GM19455 (cell line): Measurements from ENCODE around the gene KRT85.

ENCODE experiments used
- ATAC-seq: cut with Tn5 transposase; IDR thresholded peaks from one replicate; pipeline ENCODE4 v1.9.1; 2021; ENCODE audit not compliant: unreplicated experiment

Gene KRT85

GRCh38 chr12:52395761-52396434, 28.6 kb upstream of the KRT85 start:
- no peak for ATAC-seq

GRCh38 chr12:52394836-52395405, 27.6 kb upstream of the KRT85 start:
- ATAC-seq: no peak

DNA sequence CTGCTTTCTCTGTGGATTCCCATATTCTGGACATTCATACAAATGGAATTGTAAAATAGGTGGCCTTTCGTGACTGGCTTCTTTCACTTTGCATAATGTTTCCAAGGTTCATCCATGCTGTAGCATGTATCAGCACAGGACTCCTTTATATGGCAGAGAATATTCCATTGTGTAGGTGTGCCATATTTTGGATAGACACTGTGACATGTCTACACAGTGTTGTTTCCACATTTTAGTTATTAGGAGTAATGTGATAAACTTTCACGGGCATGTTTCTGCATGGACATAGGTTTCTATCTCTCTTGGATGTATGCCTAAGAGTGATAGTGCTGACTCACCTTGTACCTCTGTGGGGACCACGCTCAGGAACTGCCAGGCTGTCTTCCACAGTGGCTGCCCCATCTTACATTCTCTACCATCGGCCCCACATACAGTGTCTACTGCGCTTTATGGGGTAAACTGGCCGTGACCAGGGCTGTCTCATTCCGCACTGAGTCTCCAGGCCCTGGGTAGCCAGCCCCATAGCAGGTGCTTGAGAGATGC, 25.3 kb upstream of the KRT85 start:
- no peak for ATAC-seq

GRCh38 chr12:52391618-52392002, 24.3 kb upstream of the KRT85 start:
- ATAC-seq: no peak

DNA sequence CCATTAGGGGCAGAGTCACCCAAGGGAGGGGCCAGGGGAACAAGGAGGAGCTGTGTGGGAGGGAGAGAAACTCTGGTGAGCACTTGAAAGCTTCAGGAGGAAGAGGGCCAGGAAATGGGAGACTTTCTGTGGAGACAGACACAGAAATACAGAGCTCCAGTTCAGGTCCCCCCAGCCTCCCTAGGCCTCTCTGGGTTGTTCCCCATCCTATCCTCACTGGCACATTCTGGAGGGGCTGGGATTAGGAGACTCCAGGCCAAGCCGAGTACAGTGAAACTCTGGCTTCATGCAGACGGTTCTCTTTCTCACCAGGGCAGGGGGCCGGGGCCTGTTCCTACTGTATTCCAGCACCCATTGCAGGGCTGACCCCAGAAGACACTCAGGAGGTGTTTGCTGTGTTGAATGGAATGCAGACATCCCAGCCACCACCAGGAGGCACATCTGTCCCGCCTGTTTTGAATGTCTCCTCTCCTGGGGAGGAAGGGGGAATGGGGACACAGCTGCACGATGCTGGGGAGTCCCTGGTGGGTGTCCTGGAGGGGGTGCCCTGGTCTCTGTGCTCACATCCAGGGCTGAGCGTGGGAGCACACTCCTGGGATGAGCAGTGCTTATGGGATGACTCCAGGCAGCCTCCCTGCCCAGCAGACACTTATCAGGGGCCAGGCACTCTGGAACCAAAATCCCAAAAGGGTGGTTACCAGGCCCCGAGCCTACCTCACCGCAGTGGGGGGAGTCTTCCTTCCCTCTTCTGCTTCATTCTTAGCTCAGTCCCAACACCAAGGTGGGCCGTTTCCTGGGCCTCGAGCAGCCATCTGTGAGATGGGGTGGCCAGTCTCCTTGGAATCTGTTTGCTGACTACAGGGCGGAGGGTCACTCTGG, 23.7 kb upstream of the KRT85 start:
- no peak for ATAC-seq

- ATAC-seq: no peak
Measured at GRCh38 chr12:52389313-52390207, 22.3 kb upstream of the KRT85 start.

DNA sequence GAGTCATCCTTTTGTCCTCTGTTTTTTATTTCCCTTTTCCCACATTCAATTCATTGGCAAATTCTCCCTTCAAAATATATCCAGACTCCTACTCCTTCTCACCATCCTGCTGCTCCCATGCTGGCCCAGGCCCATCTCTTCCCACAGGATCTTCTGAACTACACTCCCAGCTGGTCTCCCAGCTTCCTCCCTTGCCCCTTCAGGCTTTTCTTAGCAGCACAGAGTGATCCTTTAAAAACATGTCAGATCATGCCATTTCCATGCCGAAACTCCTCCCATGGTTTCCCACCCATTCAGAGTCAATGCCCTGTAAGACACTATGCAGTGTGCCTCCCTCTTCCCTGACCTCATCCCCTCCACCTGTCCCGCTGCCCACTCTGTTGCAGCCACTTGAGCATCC, 20.6 kb upstream of the KRT85 start:
- ATAC-seq: no peak

DNA sequence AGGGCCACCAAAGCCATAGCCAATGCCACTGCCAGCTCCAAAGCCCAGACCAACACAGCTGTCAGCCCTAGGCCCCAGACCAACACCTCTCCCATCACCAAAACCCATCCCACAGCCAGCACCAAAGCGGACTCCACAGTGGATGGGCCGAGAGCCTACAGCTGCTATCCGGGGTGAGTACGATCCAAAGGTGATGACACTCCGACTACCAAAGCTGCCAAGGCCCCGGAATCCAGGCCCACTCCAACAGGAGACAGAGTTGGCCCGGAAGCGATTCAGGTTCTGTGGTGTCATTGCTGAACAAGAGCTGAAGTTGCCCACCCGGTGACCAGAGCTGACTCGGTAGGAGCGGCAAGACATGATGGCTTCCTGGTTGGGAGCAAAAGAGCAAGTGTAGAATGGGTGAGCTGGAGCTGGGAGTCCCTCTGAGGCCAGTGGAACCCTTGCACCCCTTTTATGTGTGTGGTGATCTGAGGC, 18.0 kb upstream of the KRT85 start, which contains the start of gene KRT84:
TSS of gene KRT84 (minus strand) at position 427 of the 477 bp plus-strand sequence. CDS start at position 360, 67 bp downstream.
- no peak for ATAC-seq

DNA sequence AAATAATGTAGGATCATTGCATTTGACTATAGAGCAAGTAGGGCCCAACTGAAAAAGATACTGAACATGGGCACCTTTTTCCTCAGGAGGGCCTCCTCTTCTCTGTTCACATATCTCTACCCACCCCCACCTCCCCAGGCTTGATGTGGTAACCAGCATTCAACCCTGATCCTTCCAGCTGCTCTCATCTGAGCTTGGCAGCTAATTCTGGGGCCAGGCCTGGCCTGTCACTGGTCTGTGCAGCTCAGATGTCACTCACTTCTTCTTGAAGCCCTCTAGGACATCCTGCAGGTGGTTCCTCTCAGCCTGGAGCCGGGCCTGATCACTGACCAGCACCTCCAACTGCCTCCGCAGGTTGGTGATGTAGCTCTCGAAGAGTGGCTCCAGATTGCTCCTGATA, 16.1 kb upstream of the KRT85 start:
- no peak for ATAC-seq

DNA sequence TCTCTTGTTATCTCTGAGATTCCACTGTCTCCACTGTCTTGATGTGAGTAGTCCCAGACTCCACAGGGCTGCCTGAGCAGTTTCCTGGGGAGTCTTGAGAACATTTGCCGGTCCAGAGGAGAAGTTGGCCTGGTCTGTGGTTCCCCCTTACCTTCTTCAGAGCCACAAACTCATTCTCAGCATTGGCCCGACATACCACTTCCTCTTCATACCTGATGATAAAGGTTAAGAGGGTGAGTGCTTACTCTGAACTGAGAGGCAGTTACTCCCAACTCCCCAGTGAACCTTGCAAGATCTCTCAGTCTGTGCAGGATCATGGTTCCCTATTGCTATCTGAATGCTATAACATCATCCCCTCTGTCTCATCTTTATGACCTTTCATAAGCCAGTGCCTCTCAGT, 15.6 kb upstream of the KRT85 start:
- ATAC-seq: no peak

GRCh38 chr12:52381206-52381605, 13.9 kb upstream of the KRT85 start:
- no peak for ATAC-seq

- no peak for ATAC-seq
Measured at GRCh38 chr12:52380271-52380694, 13.0 kb upstream of the KRT85 start.

GRCh38 chr12:52379536-52379935, 12.3 kb upstream of the KRT85 start:
- ATAC-seq: no peak

GRCh38 chr12:52378091-52378490, 10.8 kb upstream of the KRT85 start:
- no peak for ATAC-seq

DNA sequence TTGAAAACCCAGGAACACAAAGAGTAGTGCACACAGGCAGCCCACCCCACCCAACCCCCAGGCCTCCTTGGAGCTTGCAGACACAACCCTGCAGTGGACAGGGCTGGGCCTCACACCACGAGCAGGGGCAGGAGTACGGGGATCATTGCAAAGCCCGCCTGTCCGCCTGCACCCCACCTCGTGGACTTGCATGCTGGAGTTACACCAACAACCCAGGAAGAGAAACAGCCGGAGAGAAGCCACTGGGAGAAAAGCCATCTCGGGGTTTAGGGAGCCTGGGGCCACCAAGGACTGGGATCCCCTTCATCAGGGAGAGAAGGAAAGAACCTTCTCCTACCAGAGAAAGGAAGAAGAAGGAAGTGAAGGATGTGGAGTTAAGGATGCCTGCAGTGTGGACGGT, 10.0 kb upstream of the KRT85 start:
- ATAC-seq: no peak

DNA sequence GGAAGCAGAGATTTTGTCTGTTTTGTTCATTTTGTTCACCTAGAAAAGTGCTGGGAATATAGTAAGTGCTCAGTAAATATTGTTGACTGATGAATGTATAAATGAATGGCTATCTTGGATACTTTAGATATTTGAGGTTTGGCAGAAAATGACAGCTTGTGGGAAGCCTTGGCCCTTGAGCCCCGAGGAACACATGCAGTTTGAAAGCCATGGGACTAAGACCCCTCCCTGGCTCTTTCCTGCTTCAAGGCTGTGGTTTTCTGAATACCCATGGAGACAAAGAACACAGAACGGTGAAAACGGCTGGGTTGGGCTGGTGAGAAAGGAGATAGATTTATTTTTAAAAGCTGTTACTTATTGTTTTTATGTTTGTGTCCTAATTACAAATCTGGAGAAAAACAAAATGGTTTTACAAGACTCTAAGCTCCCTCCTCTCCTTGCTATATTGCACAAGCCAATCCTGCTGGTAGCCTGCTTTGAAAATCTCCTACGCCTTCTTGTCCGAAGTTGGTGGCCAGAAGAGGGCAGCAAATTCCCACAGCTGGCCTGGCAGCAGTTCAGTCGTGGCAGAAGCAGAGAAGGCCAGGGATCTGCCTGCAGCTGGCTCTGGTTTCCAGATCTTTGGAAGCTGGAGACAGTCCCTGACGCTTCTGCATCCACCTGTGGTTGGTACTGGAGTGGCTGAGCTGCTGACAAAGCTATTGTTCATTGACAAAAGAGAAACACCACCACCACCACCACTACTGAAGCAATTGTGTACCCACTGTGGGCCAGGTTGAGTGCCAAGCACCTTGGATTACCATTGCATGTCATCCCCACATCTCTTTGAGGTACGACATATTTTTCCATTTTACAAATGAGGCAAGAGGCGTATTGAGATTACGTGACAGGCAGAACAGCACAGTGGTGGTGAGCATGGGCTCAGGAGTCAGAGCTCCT, 5.2 kb upstream of the KRT85 start:
- ATAC-seq: no peak

GRCh38 chr12:52371716-52372115, 4.4 kb upstream of the KRT85 start:
- no peak for ATAC-seq

- ATAC-seq: no peak
Measured at GRCh38 chr12:52370926-52371608, 3.8 kb upstream of the KRT85 start.

- no peak for ATAC-seq
Measured at GRCh38 chr12:52369809-52370208, 2.5 kb upstream of the KRT85 start.
